Skeletal muscle satellite cell (primary cell): ENCODE data around the gene MGAT4B.

Experiments used
- H3K27me3 ChIP-seq: 2 replicates; pipeline ENCODE4 v1.7.0; 2013; ENCODE audit warnings: low read length; ENCODE audit not compliant: control insufficient read depth, insufficient read depth
- H3K36me3 ChIP-seq: 2 replicates; pipeline ENCODE4 v1.7.0; 2013; ENCODE audit warnings: mild to moderate bottlenecking, control low read depth, low read length; ENCODE audit not compliant: insufficient read depth
- H3K4me1 ChIP-seq: 2 replicates; pipeline ENCODE4 v1.7.0; 2013; ENCODE audit warnings: low read length; ENCODE audit not compliant: control insufficient read depth, insufficient read depth
- H3K4me2 ChIP-seq: 2 replicates; pipeline ENCODE4 v1.7.0; 2013; ENCODE audit warnings: mild to moderate bottlenecking, low read length
- H3K4me3 ChIP-seq: 2 replicates; pipeline ENCODE4 v1.7.0; 2013; ENCODE audit warnings: low read length
- H3K9ac ChIP-seq: 2 replicates; pipeline ENCODE4 v1.7.0; 2013; ENCODE audit warnings: mild to moderate bottlenecking, low read depth, low read length, moderate library complexity
- H3K9me3 ChIP-seq: replicated peaks from 2 replicates; pipeline ENCODE4 v1.7.0; 2013; ENCODE audit warnings: mild to moderate bottlenecking, control low read depth, low read length

MGAT4B gene

GRCh38 chr5:179823937-179824744, 17.5 kb upstream of the MGAT4B start:
- peaks cover 51% of the 10 kb centered on the region for H3K4me1 ChIP-seq
- H3K9ac ChIP-seq: no peak overlapping the region
- peaks cover 66% of the 10 kb centered on the region for H3K36me3 ChIP-seq

DNA sequence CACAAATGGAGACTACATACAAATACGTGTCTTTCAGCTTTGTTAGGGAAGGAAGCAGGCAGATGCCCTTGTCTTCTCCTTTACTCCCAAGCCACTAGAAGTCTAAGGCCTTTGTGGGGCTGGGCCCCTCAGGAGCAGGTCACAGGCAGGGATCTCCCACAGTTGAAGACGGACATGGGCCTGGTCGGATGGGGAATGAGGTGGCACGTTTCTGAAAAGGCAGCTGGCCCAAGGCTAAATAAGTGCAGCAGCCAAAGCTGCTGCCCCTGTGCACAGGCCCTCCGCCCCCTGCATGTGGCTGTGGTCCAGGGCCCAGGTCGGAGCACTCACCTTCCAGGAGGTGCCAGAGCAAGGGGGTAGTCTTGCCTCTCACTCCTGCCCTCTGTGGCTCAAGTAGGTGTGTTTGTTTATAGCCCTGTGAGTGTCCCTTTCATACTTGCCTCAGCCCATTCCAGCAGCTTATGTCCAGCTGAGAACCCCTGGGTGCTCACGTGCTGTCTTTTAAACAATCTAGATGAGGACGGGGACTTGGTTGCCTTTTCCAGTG, 15.9 kb upstream of the MGAT4B start:
- Histone ChIP-seq H3K27me3 (no peaks in the 10 kb centered on the region), H3K36me3 (peaks cover 54% of the 10 kb centered on the region), H3K4me3 (peak overlapping the region; percentile 76), H3K4me1 (peaks cover 60% of the 10 kb centered on the region), H3K9me3 (no peaks in the 10 kb centered on the region), H3K9ac (peak overlapping the region; percentile 96), H3K4me2 (peak overlapping the region; percentile 87)

More at GRCh38 chr5:179823937-179824744, 17.5 kb upstream of the MGAT4B start:
- peak overlapping the region; percentile 28 for H3K4me3 ChIP-seq
- no peaks in the 10 kb centered on the region for H3K9me3 ChIP-seq
- H3K4me2 ChIP-seq: peak overlapping the region; percentile 87
- H3K27me3 ChIP-seq: no peaks in the 10 kb centered on the region

DNA sequence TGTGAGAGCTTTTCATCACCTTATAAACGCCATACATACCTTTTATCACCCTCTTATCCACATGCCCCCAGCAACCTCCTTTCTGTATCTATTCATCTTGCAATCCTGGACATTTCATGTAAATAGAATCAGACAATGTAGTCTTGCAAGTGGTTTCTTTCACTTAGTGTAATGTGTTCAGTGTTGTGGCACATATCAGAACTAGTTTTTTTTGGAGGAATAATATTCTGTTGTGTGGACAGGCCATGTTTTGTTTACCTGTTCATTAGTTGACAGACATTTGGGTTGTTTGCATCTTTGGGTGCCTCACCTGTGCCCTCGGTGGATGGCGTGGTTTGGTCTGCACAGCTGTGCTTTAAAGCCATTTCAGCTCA, 15.4 kb upstream of the MGAT4B start:
- Histone ChIP-seq H3K27me3 (no peaks in the 10 kb centered on the region), H3K36me3 (peaks cover 50% of the 10 kb centered on the region), H3K4me1 (peaks cover 60% of the 10 kb centered on the region), H3K9ac (peak overlapping the region; percentile 96), H3K4me2 (peak overlapping the region; percentile 87), H3K9me3 (no peaks in the 10 kb centered on the region), H3K4me3 (peak overlapping the region; percentile 76)

DNA sequence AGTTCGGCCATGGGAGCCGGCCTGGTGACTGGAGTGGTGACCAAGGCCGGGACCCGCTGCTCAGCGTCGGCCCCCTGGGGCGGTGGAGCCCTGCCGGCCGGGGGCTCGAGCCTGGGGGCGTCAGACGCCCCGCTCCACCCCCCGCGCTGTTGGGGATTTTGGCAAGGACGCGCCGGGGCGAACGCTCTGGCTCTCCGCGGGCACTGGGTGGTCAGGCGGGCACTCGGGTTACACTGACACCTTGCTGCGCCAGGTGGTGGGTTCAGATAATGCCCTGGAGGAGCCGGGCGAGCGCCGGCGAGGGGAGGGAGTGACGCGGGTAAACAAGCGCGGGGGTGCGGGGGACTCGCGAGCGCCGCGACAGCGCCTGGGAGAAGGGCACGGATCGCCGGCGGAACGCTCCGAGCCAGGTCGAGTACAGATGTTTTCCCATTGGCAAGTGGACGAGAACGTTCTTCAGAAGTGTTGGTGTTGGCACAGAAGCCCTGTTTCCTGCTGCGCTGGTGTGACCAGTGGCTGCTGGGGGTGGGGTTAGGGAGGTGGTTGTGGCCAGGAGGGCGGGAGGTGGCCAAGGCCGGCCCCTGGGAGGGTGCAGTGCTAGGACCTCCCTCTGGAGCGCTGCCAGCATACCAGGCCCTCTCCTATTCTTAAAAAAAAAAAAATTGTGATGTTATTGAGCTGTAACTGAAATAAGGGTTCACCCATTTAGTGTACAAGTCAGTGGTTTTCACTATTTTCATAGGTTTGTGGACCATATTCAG, 14.8 kb upstream of the MGAT4B start:
- Histone ChIP-seq H3K4me3 (peak overlapping the region; percentile 76), H3K9me3 (no peaks in the 10 kb centered on the region), H3K4me1 (peaks cover 62% of the 10 kb centered on the region), H3K27me3 (no peaks in the 10 kb centered on the region), H3K36me3 (peaks cover 45% of the 10 kb centered on the region), H3K9ac (peak overlapping the region; percentile 96), H3K4me2 (peak overlapping the region; percentile 87)

GRCh38 chr5:179820483-179821297, 14.0 kb upstream of the MGAT4B start, which contains the start of gene SQSTM1:
TSS of gene SQSTM1 (plus strand) at chr5:179820905. CDS start at chr5:179820937, 32 bp downstream.
- peaks cover 62% of the 10 kb centered on the region for H3K4me1 ChIP-seq
- peaks cover 37% of the 10 kb centered on the region for H3K36me3 ChIP-seq
- H3K4me2 ChIP-seq: peak within 1 kb of the TSS; percentile 87
- no peaks in the 10 kb centered on the region for H3K27me3 ChIP-seq
- peak within 1 kb of the TSS; percentile 96 for H3K9ac ChIP-seq
- peak within 1 kb of the TSS; percentile 76 for H3K4me3 ChIP-seq
- no peaks in the 10 kb centered on the region for H3K9me3 ChIP-seq

DNA sequence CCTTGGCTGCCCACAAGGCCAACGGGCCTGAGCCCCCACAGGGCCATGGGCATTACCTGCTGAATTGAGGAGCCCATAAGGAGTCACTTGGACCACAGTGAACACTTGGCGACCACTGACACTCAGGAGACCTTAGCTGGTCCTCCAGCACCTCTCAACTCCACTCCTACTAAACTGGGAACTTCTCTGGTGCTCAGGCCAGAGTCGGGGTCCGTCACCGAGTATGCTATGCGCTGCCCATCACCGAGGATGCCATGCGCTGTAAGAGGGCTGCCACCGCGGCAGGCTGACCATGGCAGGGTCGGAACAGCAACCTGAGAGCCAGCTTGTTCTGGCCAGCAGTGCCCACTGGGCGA, 13.4 kb upstream of the MGAT4B start:
- Histone ChIP-seq H3K4me3 (peak overlapping the region; percentile 76), H3K27me3 (no peaks in the 10 kb centered on the region), H3K4me2 (peak overlapping the region; percentile 87), H3K4me1 (peaks cover 61% of the 10 kb centered on the region), H3K36me3 (peaks cover 31% of the 10 kb centered on the region), H3K9ac (peak overlapping the region; percentile 96), H3K9me3 (no peaks in the 10 kb centered on the region)

DNA sequence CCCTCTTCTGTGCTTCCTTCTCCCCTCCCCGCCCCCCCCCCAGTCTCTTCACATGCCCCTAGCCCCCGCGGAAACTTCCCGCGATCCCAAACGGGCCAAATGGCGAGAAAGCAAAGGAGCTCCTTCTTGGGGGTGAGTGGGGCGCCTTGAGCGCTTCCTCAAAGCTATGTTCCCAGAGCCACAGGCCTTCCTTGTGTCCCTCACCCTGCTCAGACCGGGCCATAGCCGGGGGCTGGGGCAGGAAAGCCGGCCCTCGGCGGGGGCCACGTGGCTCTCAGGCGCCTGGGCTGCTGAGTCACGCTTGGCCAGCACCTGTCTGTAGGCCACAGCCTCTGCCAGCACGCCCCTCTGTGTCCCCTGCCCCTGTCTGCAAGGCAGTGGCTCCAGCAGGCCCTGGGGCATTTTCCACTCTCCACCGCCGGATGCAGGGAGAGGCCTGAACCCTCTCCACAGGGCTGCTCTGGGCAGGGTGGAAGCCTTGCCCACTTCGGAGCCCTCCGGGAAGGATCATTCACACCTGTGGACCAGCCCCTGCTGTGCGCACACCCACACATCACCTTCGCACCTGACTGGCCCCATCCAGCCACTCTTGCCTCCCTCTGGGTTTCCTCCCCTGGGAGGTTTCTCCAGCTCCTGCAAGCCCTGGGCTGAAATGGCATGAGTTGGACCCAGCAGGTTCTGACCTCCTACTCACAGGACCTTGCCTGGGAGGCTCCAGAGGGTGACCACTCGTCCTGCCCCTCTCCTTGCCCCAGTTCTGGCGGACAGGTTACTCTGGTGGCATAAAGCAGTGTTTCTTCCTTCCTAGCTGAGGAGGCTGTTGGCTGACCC, 12.8 kb upstream of the MGAT4B start:
- peaks cover 56% of the 10 kb centered on the region for H3K4me1 ChIP-seq
- H3K9ac ChIP-seq: peak overlapping the region; percentile 96
- peak overlapping the region; percentile 76 for H3K4me3 ChIP-seq
- peak overlapping the region; percentile 87 for H3K4me2 ChIP-seq
- no peaks in the 10 kb centered on the region for H3K27me3 ChIP-seq
- H3K36me3 ChIP-seq: peaks cover 25% of the 10 kb centered on the region
- no peaks in the 10 kb centered on the region for H3K9me3 ChIP-seq

- Histone ChIP-seq H3K4me1 (peaks cover 53% of the 10 kb centered on the region), H3K9ac (peak overlapping the region; percentile 96), H3K4me2 (peak overlapping the region; percentile 87), H3K9me3 (no peaks in the 10 kb centered on the region), H3K27me3 (no peaks in the 10 kb centered on the region), H3K4me3 (peak overlapping the region; percentile 76), H3K36me3 (peaks cover 25% of the 10 kb centered on the region)
These were observed 12.2 kb upstream of the MGAT4B start for GRCh38 chr5:179818746-179819295.

DNA sequence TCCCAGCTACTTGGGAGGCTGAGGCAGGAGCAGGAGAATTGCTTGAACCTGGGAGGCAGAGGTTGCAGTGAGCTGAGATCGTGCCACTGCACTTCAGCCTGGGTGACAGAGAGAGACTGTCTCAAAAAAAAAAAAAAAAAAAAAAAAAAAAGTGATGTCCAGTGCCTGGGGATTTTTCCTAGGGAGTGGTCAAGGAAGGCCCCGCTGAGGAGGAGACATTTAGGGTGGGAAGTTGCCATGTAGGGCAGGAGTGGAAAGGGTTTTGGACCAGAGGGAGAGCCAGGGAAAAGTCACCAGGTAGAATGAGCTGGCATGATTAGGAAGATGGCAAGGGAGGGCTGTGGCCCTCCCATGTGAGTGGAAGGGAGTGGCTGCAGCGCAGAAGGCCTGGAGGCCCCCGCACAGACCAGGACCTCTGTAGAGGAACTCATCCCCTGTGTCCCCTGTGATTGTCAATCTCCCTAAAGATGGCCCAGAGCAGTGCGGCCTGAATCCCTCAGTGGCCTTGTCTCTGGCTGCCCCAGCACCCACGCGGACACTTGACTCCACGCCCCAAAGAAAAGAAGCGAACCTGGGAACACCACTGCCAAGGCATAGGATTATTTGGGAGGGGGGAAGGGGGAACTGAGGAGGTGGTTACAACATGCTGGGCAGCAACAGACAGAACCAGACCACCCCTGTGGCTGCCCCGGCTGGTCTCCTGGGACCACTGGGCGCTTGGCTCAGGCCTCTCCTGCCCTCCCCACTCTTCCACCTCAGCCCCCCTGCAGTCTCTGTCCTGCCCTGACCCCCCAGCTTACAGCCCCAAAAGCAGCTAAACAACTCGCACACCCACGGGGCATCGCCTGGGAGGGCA, 11.5 kb upstream of the MGAT4B start:
- Histone ChIP-seq H3K9me3 (no peaks in the 10 kb centered on the region), H3K27me3 (no peaks in the 10 kb centered on the region), H3K4me3 (peak overlapping the region; percentile 76), H3K4me2 (peak overlapping the region; percentile 87), H3K9ac (peak overlapping the region; percentile 96), H3K36me3 (peaks cover 22% of the 10 kb centered on the region), H3K4me1 (peaks cover 51% of the 10 kb centered on the region)
